Keratinocyte (primary cell): ENCODE data around the gene GPR6. TPM values are rescaled to one million over a fixed set of nuclear protein-coding genes. Genes with fewer than 3 reads are reported as not detected.

Experiments used
- DNase-seq: peaks from one replicate; pipeline ENCODE4 v3.0.0-alpha.2; 2011; ENCODE audit warnings: low read depth, missing footprints, low spot score
- FAIRE-seq: peaks from 2 replicates; lab custom pipeline; 2011; peaks lifted over from hg19 to GRCh38; lab: Jason Lieb, UNC
- H2AFZ ChIP-seq: 2 replicates; pipeline ENCODE4 v1.6.0; 2012; ENCODE audit warnings: low read length, control low read depth, inconsistent platforms; ENCODE audit not compliant: control insufficient read depth
- H3K27ac ChIP-seq: 2 replicates; pipeline ENCODE4 v1.5.1; 2011; ENCODE audit warnings: low read length; ENCODE audit not compliant: control insufficient read depth, insufficient read depth
- H3K27me3 ChIP-seq: 3 replicates; pipeline ENCODE4 v1.6.0; 2011; ENCODE audit warnings: low read length; ENCODE audit not compliant: control insufficient read depth, insufficient read depth; ENCODE audit errors: extremely low read depth
- H3K36me3 ChIP-seq, 2 experiments: 2 replicates in 1 of 2; 3 replicates in 1 of 2; pipeline ENCODE4 v1.5.1; 2011; ENCODE audit warnings: low read length in 2 of 2, mild to moderate bottlenecking in 1 of 2; ENCODE audit not compliant: control insufficient read depth in 2 of 2, insufficient read depth in 2 of 2; ENCODE audit errors: extremely low read depth in 1 of 2
- H3K4me1 ChIP-seq: 3 replicates; pipeline ENCODE4 v1.5.1; 2011; ENCODE audit warnings: low read length; ENCODE audit not compliant: control insufficient read depth, insufficient read depth; ENCODE audit errors: extremely low read depth
- H3K4me2 ChIP-seq: 3 replicates; pipeline ENCODE4 v1.6.0; 2011; ENCODE audit warnings: low read depth, low read length; ENCODE audit not compliant: control insufficient read depth, insufficient read depth; ENCODE audit errors: extremely low read depth
- H3K4me3 ChIP-seq, 3 experiments: fragments of 200-600 bp in 1 of 3; sonication (generic) in 1 of 3; 2 replicates in 2 of 3; 3 replicates in 1 of 3; pipeline ENCODE4 v1.5.1; 2011 to 2016; ENCODE audit warnings: low read length in 3 of 3, mild to moderate bottlenecking in 3 of 3, control low read depth in 2 of 3, inconsistent platforms in 1 of 3, low read depth in 1 of 3, mixed read lengths in 1 of 3, mixed run types in 1 of 3, moderate library complexity in 1 of 3; ENCODE audit not compliant: control insufficient read depth in 2 of 3, insufficient read depth in 2 of 3; ENCODE audit errors: extremely low read depth in 1 of 3
- H3K79me2 ChIP-seq: 2 replicates; pipeline ENCODE4 v1.6.0; 2012; ENCODE audit warnings: low read length; ENCODE audit not compliant: control insufficient read depth, insufficient read depth
- H3K9ac ChIP-seq: 3 replicates; pipeline ENCODE4 v1.6.0; 2011; ENCODE audit warnings: low read length; ENCODE audit not compliant: control insufficient read depth, insufficient read depth; ENCODE audit errors: extremely low read depth
- H3K9me1 ChIP-seq: 3 replicates; pipeline ENCODE4 v1.6.0; 2011; ENCODE audit warnings: low read length; ENCODE audit not compliant: control insufficient read depth, insufficient read depth; ENCODE audit errors: extremely low read depth
- H3K9me3 ChIP-seq: 2 replicates; pipeline ENCODE4 v1.5.1; 2012; ENCODE audit warnings: low read depth, low read length; ENCODE audit not compliant: control insufficient read depth
- H4K20me1 ChIP-seq: 3 replicates; pipeline ENCODE4 v1.6.0; 2011; ENCODE audit warnings: low read length; ENCODE audit not compliant: control insufficient read depth, insufficient read depth; ENCODE audit errors: extremely low read depth
- EZH2 ChIP-seq: IDR thresholded peaks from one replicate; pipeline ENCODE4 v1.6.1; 2012; ENCODE audit warnings: inconsistent platforms, mild to moderate bottlenecking, low read length, moderate library complexity
- dilution Hi-C: fragments of 300-500 bp; cut with MboI; formaldehyde crosslinking; loops from one replicate; pipeline ENCODE4 v1.7.0; 2020; ENCODE audit warnings: low sequenced_read_pairs; ENCODE audit not compliant: extremely low pct_ligation_motif_present
- polyA plus RNA-seq, 5 experiments: library from polyadenylated mRNA; depleted of rRNA in 3 of 5; stranded (reverse) in 3 of 5; stranded (forward) in 1 of 5; unstranded in 1 of 5; fragments of >200 nt; gene quantifications; 1 replicate in 1 of 5; 2 replicates in 3 of 5; 3 replicates in 1 of 5; pipeline versions ENCODE4 v1.2.1 to v1.2.3, GENCODE V29; 2011 to 2012; ENCODE audit warnings: missing spikeins in 2 of 5, low read depth in 1 of 5, low replicate concordance in 1 of 5
- TF ChIP-seq, protein P1 (sequence below), 3 experiments: IDR thresholded peaks in 1 of 3; conservative IDR thresholded peaks in 1 of 3; optimal IDR thresholded peaks in 1 of 3; 2 replicates in 2 of 3; 3 replicates in 1 of 3; pipeline versions ENCODE3 to v1.5.1; 2011; ENCODE audit warnings: low read length in 3 of 3, mild to moderate bottlenecking in 3 of 3, moderate library complexity in 2 of 3, control low read depth in 1 of 3, inconsistent platforms in 1 of 3; ENCODE audit not compliant: insufficient read depth in 2 of 3; ENCODE audit errors: extremely low read depth in 1 of 3

The GPR6 gene
- polyA plus RNA-seq, 1 donor (not counting 4 experiments of a cell fraction or from before 2014, with no cell fraction given) = not detected

DNA sequence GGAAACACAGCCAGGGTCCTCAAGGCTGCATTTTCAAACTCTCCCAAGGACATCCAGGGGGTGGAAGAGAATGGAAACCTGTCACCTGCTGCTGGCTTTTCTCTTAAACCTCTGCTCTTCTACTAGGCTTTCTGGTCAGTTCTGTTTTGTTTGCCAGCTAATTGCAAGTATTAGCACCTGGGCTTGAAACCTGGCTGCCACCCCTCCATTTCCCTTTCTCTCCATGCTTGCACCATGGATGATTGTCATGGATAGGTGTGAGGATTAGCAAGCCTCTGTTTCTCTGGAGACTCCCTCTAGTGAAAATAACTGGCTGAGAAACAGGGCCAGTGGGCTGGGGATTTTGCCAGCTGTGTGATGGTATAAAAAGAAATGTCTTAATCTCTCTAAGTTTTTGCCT is 33.0 kb upstream of the GPR6 start:
- Histone ChIP-seq H3K27me3 (no peaks in the 10 kb centered on the region), H3K4me3 (no peak overlapping the region), H2AFZ (no peak overlapping the region), H4K20me1 (no peaks in the 10 kb centered on the region), H3K9me1 (no peaks in the 10 kb centered on the region), H3K36me3 (no peaks in the 10 kb centered on the region), H3K9ac (no peak overlapping the region), H3K4me1 (peaks cover 5% of the 10 kb centered on the region), H3K79me2 (no peaks in the 10 kb centered on the region), H3K4me2 (no peak overlapping the region), H3K9me3 (no peaks in the 10 kb centered on the region), H3K27ac (no peak overlapping the region)
- FAIRE-seq = no peak
- TF ChIP-seq, protein P1, sequence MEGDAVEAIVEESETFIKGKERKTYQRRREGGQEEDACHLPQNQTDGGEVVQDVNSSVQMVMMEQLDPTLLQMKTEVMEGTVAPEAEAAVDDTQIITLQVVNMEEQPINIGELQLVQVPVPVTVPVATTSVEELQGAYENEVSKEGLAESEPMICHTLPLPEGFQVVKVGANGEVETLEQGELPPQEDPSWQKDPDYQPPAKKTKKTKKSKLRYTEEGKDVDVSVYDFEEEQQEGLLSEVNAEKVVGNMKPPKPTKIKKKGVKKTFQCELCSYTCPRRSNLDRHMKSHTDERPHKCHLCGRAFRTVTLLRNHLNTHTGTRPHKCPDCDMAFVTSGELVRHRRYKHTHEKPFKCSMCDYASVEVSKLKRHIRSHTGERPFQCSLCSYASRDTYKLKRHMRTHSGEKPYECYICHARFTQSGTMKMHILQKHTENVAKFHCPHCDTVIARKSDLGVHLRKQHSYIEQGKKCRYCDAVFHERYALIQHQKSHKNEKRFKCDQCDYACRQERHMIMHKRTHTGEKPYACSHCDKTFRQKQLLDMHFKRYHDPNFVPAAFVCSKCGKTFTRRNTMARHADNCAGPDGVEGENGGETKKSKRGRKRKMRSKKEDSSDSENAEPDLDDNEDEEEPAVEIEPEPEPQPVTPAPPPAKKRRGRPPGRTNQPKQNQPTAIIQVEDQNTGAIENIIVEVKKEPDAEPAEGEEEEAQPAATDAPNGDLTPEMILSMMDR (optimal IDR thresholded peaks at IDR 0.05 in 1 of 3, IDR thresholded peaks at IDR 0.05 in 1 of 3, conservative IDR thresholded peaks at IDR 0.05 in 1 of 3; ENCODE audit: extremely low read depth in 1 of 3, insufficient read depth in 2 of 3, low read length in 3 of 3) = no peak
- TF ChIP-seq EZH2 = no peak
- dilution Hi-C loops = no loop called here
- no peak for DNase-seq

DNA sequence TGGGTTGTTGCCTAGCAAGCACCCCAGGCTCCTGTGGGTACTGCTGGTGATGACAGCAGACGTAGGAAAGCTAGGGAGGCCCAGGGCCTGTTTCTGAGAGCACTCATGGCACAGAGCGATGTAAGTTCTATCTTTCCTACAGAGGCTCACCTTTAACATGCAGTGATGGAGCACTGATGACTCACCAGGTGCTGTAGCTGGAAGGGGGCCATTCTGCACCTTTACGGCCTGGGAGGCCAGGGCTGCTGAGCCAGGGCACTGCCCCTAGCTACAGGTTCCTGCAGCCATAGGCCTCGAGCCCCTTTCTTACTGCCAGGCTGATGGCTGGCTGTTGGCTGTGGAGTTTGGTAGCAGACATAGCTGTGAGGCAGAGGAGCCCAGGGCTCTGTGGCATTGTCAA is 31.1 kb upstream of the GPR6 start:
- Histone ChIP-seq H3K9me3 (no peaks in the 10 kb centered on the region), H3K9ac (no peak overlapping the region), H3K4me1 (peaks cover 5% of the 10 kb centered on the region), H3K79me2 (no peaks in the 10 kb centered on the region), H3K9me1 (no peaks in the 10 kb centered on the region), H3K4me3 (no peak overlapping the region), H3K36me3 (no peaks in the 10 kb centered on the region), H3K27me3 (no peaks in the 10 kb centered on the region), H3K27ac (no peak overlapping the region), H4K20me1 (no peaks in the 10 kb centered on the region), H3K4me2 (no peak overlapping the region), H2AFZ (no peak overlapping the region)
- dilution Hi-C loops = no loop called here
- no peak for TF ChIP-seq EZH2
- TF ChIP-seq, protein P1 (optimal IDR thresholded peaks at IDR 0.05 in 1 of 3, IDR thresholded peaks at IDR 0.05 in 1 of 3, conservative IDR thresholded peaks at IDR 0.05 in 1 of 3; ENCODE audit: extremely low read depth in 1 of 3, insufficient read depth in 2 of 3, low read length in 3 of 3) = no peak
- FAIRE-seq (no peak), DNase-seq (no peak)
